HG03571 (cell line): ENCODE data around the gene SRMS.
"Not testable (repeated sequence)": the region's sequence is repeated elsewhere in the genome, so short reads cannot be mapped to it uniquely, and the experiment has no call there.

Source experiments
- ATAC-seq: cut with Tn5 transposase; IDR thresholded peaks from one replicate; pipeline ENCODE4 v1.9.1; 2021; ENCODE audit not compliant: unreplicated experiment

The SRMS gene

GRCh38 chr20:63566395-63567135 is 19.0 kb upstream of the SRMS start:
- no peak for ATAC-seq

DNA sequence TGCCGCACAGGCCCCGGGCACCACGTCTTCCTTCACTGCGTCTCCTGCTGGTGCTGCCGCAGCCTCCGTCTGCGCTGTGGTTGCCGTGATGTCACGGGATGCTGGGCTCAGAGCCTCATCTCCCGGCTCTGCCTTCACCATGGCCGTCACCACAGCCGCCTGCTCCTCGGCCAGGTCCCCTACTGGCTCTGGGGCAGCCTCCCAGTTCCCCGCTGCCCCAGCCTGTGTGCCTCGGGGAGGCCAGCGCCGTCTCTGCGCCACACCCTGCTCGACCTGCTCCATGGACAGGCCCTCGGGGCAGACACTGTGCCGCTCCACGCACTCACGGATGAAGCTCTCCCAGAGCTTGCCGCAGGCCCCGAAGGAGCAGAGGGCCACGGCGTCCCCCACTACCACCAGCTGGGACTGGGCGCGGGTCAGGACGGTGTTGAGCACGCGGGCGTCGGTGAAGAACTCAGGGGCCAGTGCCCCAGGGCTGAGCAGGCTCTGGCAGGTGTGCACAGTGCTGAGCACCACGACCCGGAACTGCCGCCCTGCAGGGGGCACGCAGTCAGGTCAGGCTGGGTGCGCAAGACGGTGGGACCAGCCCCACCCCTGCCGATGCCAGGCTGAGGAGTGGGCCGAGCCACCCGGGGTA is 18.3 kb upstream of the SRMS start:
- ATAC-seq = no peak

GRCh38 chr20:63565021-63565698 is 17.6 kb upstream of the SRMS start:
- no peak for ATAC-seq

DNA sequence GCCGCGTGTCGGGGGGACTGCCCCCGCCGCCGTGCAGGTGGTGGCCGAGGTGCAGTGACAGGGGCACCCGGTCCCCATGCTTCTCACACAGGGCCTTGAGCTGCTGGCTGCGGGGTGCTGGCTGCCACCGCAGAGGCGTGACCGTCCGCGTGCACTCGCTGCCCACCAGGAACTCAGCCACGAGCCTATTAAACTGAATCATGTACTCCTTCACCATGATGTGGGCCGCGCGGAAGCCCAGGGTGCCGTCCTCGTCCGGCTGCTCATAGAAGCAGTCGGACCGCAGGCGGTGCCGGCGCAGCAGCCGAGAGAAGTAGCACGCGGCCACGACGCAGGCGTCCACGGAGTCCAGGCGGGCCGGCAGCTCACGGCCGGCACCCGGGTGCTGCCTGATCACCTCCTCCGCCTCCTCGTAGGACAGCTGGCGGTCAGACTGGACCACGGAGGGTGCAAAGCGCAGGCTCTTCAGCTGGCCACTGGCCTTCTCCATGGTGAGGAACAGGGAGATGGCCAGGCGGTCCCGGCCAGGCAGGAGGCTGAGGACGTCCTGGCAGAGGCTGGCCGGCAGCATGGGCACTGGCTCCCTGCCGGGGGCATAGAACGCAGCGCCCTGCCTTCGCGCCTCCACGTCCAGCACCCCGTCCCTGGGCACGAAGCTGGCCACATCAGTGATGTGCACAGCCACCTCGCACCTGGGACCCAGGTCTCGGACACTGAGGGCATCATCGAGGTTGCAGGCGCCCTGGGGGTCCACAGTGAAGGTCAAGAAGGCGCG is 16.7 kb upstream of the SRMS start:
- no peak for ATAC-seq

DNA sequence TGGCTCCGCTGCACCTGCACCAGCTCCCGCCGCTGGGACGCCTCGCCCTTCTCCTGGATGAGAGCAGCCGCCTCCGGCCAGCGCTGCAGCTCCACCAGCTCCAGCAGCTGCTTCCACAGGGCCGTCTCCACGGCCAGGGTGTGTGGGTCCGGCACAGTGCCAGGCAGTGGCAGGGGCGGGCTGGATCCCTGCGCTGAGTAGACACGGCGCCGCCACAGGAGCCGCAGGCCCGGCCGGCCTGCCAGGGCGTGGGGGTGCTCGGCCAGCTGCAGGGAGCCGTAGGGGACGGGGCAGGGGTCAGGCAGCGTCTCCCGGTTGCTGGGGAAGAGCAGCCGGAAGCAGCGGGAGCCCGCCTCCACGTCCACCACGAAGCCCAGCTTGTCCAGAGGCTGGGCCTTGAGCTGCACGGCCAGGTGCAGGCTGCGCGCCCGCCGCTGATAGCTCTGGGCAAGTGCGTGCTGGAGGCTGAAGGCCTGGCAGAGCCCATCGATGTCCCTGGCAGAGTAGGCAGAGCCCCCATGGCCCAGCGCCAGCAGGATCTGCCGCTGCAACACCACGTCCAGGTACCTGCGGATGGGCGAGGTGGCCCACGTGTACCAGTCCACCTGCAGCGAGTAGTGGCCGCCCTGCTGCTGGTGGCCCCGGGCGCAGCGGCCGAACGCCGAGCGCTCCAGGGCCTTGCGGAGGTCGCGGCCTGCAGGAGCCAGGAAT is 15.8 kb upstream of the SRMS start:
- ATAC-seq = no peak

GRCh38 chr20:63562461-63563224 is 15.1 kb upstream of the SRMS start:
- ATAC-seq = no peak

DNA sequence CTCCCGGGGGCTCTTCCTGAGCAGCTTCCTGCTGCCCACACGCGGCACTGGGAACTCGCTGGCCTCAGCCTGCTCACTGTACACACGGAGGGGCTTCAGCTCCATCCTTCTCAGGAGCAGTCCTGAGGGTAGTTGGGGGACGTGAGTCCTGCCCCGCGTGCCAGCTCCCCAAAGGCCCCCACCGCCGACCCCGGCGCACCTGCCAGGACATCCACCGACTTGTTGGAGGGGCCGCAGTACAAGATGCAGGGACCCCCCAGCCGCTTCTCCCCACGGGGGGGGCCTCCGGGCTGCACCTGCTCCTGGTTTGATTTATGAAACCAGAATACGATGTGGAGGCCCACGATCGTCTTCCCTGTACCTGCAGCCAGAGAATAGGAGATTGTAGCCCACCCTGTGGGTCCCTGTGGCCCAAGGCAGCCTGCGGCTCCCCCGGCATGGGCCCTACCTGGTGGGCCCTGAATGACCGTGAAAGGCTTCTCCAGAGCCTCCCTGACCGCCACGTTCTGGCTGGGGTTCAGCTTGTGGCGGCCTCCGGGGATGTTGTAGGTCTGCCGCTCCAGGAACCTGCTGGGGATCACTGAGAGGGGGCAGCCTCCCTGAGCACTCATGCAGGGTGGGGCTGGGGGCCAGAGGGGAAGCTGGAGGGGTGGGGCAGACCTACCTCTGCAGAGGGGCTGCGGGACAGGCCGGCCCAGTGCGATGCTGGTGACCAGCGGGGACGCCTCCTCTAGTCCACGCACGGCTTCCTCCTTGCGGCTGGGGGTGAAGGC is 14.3 kb upstream of the SRMS start:
- ATAC-seq = no peak

GRCh38 chr20:63560856-63561609 is 13.5 kb upstream of the SRMS start:
- ATAC-seq = no peak

DNA sequence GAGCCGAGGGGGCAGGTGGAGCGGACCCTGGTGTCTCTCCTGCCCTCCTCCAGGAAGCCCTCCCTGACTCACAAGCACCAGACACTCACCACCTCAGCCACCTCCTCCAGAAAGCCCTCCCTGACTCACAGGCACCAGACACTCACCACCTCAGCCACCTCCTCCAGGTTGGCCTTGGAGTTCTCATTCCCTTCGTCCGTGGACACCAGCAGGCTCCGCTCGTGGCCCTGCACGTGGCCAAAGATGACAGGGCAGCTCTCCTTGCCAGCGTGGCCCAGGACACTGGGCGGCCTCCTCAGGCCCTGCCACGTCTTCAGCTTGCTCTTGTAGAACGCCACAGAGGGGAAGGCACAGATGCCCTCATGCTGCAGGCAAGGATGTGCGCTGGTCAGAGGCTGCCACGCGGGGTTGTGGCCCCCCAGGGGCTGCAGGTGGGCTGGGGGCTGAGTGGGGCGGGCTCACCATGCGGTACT is 12.8 kb upstream of the SRMS start:
- ATAC-seq = no peak

DNA sequence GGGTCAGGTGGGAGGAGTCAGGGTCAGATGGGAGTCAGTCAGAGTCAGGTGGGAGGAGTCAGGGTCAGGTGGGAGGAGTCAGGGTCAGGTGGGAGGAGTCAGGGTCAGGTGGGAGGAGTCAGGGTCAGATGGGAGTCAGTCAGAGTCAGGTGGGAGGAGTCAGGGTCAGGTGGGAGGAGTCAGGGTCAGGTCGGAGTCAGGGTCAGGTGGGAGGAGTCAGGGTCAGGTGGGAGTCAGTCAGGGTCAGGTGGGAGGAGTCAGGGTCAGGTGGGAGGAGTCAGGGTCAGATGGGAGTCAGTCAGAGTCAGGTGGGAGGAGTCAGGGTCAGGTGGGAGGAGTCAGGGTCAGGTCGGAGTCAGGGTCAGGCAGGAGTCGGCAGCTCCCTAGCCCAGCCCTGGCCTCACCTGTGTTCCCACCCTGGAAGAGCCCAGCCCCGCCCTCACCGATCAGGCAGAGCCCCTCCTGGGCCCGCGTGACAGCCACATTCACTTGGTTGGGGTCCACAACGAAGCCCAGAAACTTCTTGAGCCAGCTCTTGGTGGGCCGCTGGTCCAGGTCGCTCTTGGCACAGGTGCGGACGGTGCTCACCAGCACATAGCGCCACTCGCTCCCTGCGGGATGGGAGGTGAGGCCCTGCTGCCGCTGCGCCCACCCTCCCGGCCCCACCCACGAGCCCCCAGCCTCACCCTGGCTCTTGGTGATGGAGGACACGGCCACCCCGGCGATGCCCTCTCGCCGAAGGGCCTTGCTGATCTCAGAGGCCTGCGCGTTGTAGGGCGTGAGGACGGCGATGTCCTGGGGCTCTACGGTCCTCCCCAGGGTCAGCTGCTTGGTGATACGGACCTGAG is 12.2 kb upstream of the SRMS start:
- not testable (repeated sequence) for ATAC-seq

- ATAC-seq = no peak
These were observed 11.4 kb upstream of the SRMS start for GRCh38 chr20:63558804-63559484.

DNA sequence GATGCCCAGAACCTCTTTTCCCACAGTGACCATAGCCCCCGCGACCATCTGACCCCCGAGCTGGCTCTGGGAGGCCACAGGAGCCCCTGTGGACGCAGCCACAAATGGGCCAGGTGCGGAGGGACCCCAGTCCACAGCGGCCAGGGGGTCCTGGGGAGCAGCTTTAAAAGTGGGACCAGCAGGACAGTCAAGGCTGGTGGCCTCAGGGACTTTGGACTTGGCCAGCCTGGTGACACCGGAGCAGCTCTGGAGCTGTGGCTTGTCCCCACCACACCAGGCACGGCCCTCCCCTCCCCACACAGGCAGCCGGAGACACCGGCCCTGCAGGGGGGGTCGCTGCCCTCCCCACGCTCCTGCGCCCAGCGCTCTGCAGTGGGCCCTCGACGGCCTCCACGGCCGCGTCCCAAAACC is 9.9 kb upstream of the SRMS start:
- no peak for ATAC-seq

DNA sequence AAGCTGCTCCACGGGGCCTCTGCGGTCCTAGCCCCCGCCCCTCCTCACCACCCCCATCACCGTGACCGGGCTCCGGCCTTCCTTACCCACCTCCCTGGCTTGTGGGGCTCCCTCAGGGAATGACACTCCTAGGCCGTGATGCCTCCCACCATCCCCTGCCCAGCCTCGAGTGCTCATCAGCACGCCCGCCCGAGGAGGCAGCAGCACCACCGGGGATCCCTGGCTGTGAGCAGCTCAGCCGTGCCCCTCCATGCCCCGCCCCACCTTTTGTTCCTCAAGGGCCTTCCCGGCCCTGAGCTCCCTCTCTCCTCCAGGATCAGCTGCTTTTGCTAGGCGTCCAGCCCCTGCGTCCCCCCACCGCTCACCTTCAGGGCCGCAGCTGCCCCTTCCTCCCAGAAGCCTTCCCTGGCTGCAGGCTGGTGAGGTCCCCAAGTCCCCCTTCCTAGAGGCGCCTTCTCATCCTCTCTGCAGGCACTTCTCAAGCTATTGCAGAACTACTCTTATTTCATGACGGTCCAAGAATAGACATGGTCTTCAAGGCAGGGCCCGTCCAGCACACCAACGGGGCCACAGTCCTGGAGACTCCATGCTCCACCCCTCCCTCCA is 9.4 kb upstream of the SRMS start:
- ATAC-seq = no peak

DNA sequence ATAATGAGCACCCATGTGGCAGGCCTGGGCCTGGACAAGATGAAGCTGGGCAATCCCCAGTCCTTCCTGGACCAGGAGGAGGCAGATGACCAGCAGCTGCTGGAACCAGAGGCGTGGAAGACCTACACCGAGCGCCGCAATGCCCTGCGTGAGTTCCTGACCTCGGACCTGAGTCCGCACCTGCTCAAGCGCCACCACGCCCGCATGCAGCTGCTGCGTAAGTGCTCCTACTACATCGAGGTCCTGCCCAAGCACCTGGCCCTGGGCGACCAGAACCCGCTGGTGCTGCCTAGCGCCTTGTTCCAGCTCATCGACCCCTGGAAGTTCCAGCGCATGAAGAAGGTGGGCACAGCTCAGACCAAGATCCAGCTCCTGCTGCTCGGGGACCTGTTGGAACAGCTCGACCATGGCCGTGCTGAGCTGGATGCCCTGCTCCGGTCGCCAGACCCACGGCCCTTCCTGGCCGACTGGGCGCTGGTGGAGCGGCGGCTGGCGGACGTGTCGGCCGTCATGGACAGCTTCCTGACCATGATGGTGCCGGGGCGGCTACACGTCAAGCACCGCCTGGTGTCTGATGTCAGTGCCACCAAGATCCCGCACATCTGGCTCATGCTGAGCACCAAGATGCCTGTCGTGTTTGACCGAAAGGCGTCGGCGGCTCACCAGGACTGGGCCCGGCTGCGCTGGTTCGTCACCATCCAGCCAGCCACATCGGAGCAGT is 8.3 kb upstream of the SRMS start:
- ATAC-seq = no peak

- ATAC-seq = no peak
These were observed 7.1 kb upstream of the SRMS start for GRCh38 chr20:63554361-63555278.
